GM12878 (cell line): ENCODE measurements around the gene ADAMTS5.

Source experiments
- CHD2 ChIP-seq: IDR thresholded peaks from 2 replicates; pipeline ENCODE4 v1.6.1; 2011; ENCODE audit warnings: low read depth, low read length, improper control_type of control experiment, borderline replicate concordance
- CTCF ChIP-seq, 3 experiments: IDR thresholded peaks in 2 of 3; conservative IDR thresholded peaks in 1 of 3; 2 replicates each; pipeline ENCODE4 v1.5.1; 2011; ENCODE audit warnings: low read depth in 3 of 3, low read length in 3 of 3, mild to moderate bottlenecking in 3 of 3, control low read depth in 2 of 3, moderate library complexity in 2 of 3, inconsistent platforms in 1 of 3, mixed read lengths in 1 of 3; ENCODE audit not compliant: control insufficient read depth in 2 of 3, insufficient read depth in 1 of 3; ENCODE audit errors: extremely low read depth in 1 of 3
- JUNB ChIP-seq: IDR thresholded peaks from 2 replicates; pipeline ENCODE4 v1.6.1; 2016; ENCODE audit warnings: antibody characterized with exemption, mild to moderate bottlenecking
- KDM1A ChIP-seq: fragments of 200-600 bp; sonication (generic); IDR thresholded peaks from 2 replicates; pipeline ENCODE4 v1.6.1; 2016; ENCODE audit warnings: borderline replicate concordance
- POLR2AphosphoS5 ChIP-seq: IDR thresholded peaks from 2 replicates; pipeline ENCODE4 v1.6.1; 2011; ENCODE audit warnings: mild to moderate bottlenecking, low read length, inconsistent platforms

- TF ChIP-seq POLR2AphosphoS5, result no peak
- TF ChIP-seq CTCF (IDR thresholded peaks at IDR 0.05 in 2 of 3, conservative IDR thresholded peaks at IDR 0.05 in 1 of 3; ENCODE audit: control insufficient read depth in 2 of 3, extremely low read depth in 1 of 3, insufficient read depth in 1 of 3, low read depth in 3 of 3, low read length in 3 of 3), result no peak
- TF ChIP-seq KDM1A, result no peak
- no peak for TF ChIP-seq CHD2
- TF ChIP-seq JUNB, result no peak
These were observed 42.9 kb downstream of the ADAMTS5 start for GRCh38 chr21:26923986-26924385.
